ENCODE data around the gene GSTT2B.
"Not testable (repeated sequence)": the region's sequence is repeated elsewhere in the genome, so short reads cannot be mapped to it uniquely, and the experiment has no call there.

GSTT2B gene

DNA sequence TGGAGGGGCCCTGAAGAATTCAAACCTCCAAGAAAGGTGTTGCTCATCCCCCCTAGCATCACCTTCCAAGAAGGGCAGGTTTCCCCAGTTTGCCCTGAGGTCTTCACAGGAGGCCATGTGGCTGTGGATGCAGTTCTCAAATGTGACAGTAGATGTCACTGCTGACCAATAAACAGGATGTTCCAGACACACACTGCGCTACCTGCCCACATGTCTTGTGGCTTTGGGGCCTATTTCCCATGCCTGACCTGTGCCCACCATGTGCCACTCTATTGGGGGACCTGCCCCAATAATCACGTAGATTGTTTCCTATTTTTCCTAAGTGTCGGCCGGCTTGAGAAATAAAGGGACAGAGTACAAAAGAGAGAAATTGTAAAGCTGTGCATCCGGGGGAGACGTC is 23.4 kb upstream of the GSTT2B start:
- no peak for DNase-seq (ENCODE audit: low read depth)

DNA sequence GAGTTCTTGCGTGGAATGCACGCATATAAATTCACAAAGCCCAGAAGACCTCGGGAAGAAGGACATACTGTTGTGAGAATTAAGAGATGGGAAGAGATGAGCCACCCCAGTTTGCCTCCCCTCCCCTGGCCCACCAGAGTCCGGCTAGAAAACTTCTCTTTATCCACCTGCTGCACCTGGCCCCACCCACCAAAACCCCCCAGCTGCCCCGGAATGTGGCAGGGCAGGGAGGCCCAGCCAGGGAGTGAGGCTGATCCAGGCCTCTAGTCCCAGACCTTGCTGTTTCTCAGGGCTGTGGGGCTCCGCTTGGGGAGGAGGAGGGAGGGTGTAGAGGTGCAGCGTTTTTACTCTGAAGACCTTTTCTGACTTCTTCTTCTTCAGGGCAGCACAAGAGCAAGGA is 19.6 kb upstream of the GSTT2B start:
- DNase-seq (ENCODE audit: low read depth) = not testable (repeated sequence)

DNA sequence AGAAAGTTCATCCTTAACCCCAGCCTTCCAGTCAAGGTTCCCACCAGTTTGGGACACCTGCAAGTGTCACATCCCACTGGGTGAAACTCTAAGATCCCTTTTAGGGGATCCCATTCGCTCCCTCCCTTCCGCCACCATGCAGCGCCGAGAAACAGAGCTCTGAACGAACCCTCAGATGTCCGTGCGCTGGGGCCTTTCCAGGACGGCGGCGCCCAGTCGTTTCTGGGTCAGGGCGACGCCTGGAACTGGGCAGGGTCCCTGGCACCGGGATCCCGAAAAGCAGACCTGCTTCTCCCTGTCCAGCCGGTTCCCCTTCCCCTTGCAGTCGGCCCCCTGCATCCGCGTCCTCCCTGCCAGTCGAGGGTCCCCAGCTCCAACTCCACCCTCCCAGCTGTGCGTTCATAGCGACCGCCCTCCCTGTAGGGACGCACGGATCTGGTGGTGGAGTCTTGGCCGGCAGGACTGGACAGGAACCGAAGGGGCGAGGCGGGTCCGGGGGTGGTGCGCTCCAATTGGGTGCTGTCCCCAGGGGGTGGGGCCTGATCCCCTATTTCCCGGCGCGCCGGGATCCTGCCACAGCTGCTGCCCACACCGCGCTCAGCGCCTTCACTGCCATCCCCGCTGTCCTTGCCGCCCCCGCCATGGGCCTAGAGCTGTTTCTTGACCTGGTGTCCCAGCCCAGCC is 18.7 kb upstream of the GSTT2B start, which contains the start of gene GSTT2:
Gene GSTT2, plus strand, starts transcription at position 578 of the 684 bp plus-strand sequence.
- DNase-seq (ENCODE audit: low read depth) = not testable (repeated sequence)

DNA sequence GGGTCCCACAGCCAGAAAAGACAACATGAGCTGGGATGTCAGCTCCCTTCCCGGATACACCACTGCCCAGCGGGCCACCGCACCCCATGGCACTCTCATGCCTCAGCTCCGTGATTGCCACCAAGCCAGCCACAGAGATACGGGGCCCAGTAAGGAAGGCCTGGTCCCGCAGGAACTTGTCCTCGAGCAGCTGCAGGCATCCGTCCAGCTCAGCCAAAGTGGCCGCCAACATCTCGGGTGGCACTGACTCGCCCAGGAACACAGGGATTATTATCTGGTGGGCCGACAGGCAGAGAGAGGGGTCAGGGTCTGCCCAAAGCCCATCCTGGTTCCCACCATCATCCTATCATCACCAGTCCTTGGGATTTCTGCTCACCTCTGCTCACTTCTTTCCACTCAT is 16.3 kb upstream of the GSTT2B start:
- not testable (repeated sequence) for DNase-seq (ENCODE audit: low read depth)

DNA sequence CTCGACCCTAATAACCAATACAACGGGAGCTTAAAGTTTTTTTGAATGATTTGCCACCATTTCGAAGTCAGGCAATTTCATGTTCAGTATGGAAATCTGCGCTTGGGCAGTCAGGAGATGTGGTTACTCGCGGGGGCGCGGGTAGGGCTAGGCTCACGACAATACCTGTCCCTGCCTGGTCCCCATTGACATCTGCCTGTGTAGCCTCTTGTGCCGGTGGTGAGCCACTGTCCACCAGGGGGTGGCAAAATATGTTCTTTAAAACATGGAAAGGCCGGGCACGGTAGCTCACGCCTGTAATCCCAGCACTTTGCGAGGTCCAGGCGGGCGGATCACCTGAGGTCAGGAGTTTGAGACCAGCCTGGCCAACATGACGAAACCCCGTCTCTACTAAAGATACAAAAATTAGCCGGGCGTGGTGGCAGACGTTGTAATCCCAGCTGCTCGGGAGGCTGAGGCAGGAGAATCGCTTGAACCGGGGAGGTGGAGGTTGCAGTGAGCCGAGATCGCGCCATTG is 13.9 kb upstream of the GSTT2B start:
- not testable (repeated sequence) for DNase-seq (ENCODE audit: low read depth)

DNA sequence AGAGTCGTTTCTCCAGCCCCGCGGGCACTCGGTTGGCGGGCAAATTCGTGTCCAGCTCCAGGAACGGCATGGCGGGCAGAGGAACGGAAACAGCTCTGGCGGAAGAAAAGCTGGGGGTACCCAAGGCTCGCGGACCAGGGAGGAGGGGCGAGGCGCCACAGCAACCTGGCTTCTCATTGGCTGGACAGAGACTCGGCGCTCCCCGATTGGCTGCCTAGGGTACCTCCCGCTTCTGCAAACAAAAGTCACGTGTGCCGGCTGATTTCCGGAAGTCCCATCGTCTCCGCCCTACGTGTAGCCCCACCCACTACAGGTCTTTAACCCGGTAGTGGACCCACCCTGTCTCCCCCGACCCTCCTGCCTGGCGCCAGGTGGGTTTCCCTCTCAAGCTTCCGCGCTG is 13.3 kb upstream of the GSTT2B start, which contains the start of gene DDT:
Gene DDT, minus strand, starts transcription at position 97 of the 400 bp plus-strand sequence. Its CDS starts 27 bp downstream, at position 70.
- not testable (repeated sequence) for DNase-seq (ENCODE audit: low read depth)

DNA sequence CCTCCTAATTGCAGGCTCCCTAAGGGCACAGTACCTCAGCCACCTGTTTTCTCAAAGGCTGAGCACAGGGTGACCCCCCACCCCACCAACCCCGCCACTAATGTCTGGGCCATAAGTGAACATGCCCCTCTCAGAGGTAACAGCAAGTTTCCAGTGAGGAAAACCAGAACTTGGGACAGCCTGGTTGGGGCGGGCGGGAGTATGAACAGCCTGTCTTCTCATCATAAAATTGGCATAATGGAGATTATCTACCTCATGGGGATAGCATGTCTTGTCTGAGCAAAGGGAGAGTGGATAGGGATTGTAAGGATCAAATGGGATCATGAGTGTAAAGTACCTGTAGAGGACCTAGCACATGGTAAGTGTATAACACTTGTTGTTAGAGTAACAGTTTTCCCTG is 10.9 kb upstream of the GSTT2B start:
- DNase-seq (ENCODE audit: low read depth) = not testable (repeated sequence)

DNA sequence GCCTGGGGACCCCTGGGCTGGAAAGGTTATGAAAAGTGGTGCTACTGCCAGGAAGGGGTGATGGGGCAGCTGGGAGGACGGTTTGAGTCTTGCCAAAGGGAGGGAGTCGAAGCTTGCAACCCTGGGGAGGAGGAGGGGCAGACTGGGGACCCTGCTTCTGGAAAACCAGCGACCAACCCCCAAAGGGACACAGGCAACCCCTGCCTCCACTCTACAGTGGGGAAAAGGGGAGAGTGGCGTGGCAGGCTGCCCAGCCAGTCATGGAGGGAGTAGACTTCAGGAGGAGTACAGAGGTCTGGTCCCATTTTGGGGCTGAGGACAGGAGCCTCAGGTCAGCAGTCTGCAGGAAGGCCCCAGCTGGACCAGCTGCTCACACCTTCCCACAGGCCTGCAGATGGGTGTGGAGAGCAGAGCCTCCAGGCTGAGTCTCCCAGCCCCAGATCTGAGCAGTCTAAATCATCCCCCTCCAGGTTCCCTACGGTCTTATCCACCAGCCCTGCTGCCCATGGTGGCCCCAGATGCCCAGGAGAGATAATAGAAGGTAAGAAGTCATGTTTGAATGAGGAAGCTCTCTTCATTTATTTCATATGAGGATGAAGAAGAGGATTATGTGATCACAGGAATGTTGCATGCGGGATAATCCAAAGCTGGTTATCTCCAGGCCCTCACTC is 10.0 kb upstream of the GSTT2B start:
- no peak for DNase-seq (ENCODE audit: low read depth)

DNA sequence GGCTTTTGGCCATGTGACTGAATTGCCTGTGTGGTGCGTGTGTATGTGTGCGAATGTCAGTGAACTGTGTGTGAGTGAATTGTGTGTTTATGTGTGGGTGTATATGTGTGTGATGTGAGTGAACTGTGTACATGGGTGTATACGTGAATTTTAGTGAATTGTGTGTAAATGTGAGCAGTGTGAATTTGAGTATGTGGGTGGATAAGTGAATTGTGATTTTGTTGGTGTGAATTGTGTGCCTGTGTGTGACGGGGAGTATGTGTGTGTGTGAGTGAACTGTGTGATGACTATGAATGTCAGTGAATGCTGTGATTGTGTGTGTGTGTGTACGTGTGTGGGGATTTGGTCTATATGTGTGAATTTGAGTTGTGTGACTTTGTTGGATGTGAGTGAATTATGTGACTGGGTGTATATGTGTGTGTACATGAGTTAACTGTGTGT is 9.2 kb upstream of the GSTT2B start:
- DNase-seq (ENCODE audit: low read depth) = no peak

DNA sequence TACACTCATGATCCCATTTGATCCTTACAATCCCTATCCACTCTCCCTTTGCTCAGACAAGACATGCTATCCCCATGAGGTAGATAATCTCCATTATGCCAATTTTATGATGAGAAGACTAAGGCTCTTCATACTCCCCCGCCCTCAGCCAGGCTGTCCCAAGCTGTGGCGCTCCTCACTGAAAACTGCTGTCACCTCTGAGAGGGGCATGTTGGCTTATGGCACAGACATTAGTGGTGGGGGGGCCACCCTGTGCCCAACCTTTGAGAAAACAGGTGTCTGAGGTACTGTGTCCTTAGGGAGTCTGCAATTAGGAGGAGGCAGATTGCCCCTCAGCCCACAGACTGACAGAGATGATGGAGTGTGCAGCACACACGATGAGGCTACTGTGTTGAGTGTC is 8.1 kb upstream of the GSTT2B start:
- DNase-seq (ENCODE audit: low read depth) = no peak

DNA sequence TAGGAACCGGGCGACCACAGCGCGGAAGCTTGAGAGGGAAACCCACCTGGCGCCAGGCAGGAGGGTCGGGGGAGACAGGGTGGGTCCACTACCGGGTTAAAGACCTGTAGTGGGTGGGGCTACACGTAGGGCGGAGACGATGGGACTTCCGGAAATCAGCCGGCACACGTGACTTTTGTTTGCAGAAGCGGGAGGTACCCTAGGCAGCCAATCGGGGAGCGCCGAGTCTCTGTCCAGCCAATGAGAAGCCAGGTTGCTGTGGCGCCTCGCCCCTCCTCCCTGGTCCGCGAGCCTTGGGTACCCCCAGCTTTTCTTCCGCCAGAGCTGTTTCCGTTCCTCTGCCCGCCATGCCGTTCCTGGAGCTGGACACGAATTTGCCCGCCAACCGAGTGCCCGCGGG is 5.6 kb upstream of the GSTT2B start, which contains the start of gene DDTL:
Gene DDTL, plus strand, starts transcription at position 321 of the 400 bp plus-strand sequence. Its CDS starts 27 bp downstream, at position 348.
- DNase-seq (ENCODE audit: low read depth) = not testable (repeated sequence)

DNA sequence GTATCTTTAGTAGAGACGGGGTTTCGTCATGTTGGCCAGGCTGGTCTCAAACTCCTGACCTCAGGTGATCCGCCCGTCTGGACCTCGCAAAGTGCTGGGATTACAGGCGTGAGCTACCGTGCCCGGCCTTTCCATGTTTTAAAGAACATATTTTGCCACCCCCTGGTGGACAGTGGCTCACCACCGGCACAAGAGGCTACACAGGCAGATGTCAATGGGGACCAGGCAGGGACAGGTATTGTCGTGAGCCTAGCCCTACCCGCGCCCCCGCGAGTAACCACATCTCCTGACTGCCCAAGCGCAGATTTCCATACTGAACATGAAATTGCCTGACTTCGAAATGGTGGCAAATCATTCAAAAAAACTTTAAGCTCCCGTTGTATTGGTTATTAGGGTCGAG is 5.1 kb upstream of the GSTT2B start:
- DNase-seq (ENCODE audit: low read depth) = not testable (repeated sequence)

DNA sequence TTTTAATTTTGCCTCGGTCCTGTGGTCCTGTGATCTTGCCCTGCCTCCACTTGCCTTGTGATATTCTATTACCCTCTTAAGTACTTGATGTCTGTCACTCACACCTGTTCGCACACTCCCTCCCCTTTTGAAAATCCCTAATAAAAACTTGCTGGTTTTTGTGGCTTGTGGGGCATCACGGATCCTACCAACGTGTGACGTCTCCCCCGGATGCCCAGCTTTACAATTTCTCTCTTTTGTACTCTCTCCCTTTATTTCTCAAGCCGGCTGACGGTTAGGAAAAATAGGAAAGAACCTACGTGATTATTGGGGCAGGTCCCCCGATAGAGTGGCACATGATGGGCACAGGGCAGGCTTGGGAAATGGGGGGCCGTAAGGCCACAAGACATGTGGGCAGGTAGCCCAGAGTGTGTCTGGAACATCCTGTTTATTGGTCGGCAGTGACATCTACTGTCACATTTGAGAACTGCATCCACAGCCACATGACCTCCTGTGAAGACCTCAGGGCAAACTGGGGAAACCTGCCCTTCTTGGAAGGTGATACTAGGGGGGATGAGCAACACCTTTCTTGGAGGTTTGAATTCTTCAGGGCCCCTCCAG is 4.6 kb downstream of the GSTT2B start:
- peak; percentile 66 for DNase-seq (ENCODE audit: low read depth)

DNA sequence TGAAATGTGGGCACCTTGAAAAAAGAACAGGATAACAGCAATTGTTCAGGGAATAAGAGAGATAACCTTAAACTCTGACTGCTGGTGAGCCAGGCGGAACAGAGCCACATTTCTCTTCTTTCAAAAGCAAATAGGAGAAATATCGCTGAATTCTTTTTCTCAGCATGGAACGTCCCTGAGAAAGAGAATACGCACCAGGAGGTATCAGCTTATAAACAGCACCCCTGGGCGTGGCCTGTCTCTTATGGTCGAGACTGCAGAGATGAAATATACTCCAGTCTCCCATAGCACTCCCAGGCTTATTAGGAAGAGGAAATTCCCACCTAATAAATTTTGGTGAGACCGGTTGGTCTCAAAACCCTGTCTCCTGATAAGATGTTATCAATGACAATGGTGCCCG is 5.1 kb downstream of the GSTT2B start:
- DNase-seq (ENCODE audit: low read depth) = not testable (repeated sequence)

DNA sequence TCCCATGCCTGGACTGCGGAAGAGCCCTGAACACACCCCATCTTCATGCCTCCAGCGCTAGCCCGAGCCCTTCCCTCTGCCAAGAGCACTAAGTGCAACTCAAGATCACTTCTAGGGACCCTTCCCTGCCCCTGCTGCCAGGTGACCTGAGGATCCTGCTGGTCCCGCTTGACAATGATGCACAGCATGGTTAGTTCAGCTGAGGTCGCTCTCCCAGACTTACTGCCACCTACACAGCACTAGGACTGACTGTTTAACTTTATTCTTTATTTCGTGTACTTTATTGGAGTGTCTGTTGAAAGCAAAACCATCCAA is 6.0 kb downstream of the GSTT2B start:
- not testable (repeated sequence) for DNase-seq (ENCODE audit: low read depth)

DNA sequence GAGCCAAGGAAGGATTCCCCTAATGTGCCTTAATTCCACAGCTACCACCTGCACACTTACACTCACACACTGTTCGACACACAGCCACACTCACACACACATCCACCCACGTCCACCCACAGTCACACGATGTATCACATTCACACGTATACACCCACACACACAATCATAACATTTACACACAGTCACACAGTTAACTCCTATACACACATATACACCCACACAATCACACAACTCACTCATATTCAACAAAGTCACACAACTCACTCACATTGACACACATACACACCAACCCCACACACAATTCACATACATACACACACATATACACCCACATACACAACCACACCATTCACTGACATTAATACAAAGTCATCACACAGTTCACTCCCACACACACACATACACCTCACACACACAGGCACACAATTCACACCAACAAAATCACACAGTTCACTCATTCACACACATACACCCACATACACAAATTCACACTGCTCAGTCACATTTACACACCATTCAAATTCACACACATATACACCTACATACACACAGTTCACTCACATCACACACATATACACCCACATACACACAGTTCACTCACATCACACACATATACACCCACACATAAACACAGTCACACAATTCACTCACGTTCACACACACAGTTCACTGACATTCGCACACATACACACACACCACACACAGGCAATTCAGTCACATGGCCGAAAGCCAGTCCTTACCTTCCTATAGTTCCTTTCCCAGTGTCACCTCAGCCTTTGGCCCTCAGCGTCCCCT is 6.6 kb downstream of the GSTT2B start:
- not testable (repeated sequence) for DNase-seq (ENCODE audit: low read depth)

DNA sequence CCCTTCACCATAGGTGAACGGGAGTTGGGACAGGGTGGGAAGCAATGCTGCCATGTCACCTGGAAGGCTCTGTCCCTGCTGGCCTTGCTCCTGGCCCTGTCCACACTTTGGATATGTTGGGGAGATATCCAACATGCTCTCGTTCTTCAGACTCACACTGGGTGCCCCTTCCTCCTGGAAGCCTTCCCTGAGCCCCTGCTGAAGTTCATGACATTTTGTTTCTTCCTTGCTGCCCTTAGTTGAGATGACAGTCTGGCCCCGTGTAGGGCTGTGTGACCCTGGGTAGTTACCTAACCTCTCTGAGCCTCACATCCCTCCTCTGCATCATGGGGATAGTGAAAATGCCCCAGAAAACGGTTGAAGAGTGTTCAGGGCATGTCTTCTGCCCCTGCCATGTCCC is 7.5 kb downstream of the GSTT2B start:
- DNase-seq (ENCODE audit: low read depth) = not testable (repeated sequence)

DNA sequence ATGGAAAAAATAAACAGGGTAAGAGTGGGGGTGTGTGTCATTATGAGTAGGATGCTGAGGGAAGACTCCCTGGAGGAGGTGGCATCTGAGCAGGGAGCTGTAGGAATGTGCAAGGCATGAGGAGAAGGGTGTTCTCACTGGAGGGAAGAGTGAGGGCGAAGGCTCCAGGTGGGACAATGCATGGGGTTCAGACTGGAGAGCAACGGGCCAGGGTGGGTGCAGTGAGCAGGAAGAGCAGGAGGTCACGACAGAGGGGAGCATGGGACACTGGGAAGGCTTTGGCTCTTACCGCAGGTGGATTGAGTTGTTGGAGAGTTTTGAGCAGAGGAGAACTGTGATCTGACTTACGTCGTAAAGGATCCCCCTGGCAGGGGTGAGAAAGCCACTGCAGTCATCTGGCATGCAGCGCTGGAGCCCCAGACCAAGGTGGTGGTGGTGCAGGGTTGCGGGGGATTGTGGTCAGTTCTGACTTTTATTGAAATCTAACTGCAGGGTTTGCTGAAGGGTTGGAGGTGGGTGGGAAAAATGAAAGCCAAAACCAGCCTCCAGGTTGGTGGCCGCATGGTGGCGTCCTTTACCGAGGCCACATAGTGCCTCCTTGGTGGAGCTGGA is 8.1 kb downstream of the GSTT2B start:
- DNase-seq (ENCODE audit: low read depth) = not testable (repeated sequence)

DNA sequence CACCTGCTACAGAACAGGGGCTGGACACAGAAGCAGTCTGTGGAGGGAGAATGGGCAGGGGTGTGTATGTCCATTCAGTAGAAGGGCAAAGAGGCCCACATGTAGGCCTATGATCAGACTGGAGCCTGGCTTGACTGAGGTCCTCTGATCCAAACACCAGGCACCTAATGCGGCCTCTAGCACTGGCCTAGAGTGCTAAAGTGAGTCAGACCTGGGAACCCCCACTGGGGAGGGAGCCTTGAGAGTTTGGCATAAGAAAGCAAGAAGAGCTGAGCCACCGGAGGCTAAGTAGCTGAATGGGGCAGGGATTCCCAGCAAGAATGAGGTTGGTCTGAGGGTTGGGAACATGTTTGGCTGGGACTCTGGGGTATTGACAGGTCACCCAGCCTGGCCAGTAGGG is 9.6 kb downstream of the GSTT2B start:
- DNase-seq (ENCODE audit: low read depth) = not testable (repeated sequence)

DNA sequence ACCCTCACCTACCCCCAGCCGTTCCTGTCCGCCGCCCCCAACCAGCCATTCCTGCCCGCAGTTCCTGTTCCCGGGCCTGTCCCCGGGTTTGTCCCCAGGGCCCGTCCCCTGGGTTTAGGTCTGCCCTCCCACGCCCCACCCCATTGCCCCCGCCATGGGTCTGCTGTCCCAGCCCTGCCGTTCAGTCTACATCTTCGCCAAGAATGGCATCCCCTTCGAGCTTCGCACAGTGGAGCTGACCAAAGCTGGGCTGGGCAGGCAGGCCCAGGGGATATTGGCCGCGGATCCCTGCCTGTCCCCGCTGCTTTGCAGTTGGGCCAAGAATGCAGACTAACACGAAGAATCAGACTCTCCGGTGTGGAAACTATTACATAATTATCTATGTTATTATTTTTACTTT is 11.2 kb downstream of the GSTT2B start:
- DNase-seq (ENCODE audit: low read depth) = not testable (repeated sequence)

DNA sequence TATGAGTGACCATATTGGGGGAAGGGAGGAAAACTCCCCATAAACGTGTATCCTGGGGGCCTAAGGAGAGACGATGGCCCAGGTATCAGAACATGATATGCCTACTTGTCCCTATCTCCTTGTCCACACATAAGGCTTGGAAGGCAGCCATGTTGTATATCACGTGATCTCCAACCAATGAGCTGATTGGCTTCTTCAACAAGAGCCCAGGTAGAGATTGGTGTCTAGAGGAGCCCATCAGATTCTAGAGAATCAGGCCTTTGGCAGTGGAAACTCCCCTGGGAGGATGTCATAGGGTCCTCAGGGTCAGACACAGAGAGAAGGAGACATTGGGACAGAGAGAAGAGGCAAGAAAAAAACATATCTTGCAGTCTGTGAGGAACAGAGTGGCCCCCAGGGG is 13.6 kb downstream of the GSTT2B start:
- not testable (repeated sequence) for DNase-seq (ENCODE audit: low read depth)

Data from activated T-cell treated with anti-CD3 and anti-CD28 coated beads for 48 hours (primary cell).